Measurements from ENCODE around the gene VAPB. TPM values are rescaled to one million over a fixed set of nuclear protein-coding genes. Genes with fewer than 3 reads are reported as not detected.

Gene VAPB
- total and polyA plus RNA-seq, 7 donors: 23.4 to 47.6 (median 36.9) TPM

GRCh38 chr20:58471193-58472164 lies 82.5 kb downstream of the VAPB start:
- no peaks in the 10 kb centered on the region for H3K9me3 ChIP-seq
- DNase-seq: peak; percentile 93
- intact Hi-C loops (cut with DNase I): no loop called here
- WGBS, 2 donors: 76 to 80% methylated on average over 26 of the region's 26 CpGs
- no peak overlapping the region for H3K4me3 ChIP-seq
- no peaks in the 10 kb centered on the region for H3K36me3 ChIP-seq
- TF ChIP-seq POLR2AphosphoS5 (IDR thresholded peaks at IDR 0.05) (peak; percentile 67 to 89 (median 84)), EP300 (IDR thresholded peaks at IDR 0.05) (no peak)
- peak overlapping the region in 3 of 4 donors; percentile 65 to 70 (median 70) for H3K27ac ChIP-seq
- peaks cover 0 to 52% (median 43%) of the 10 kb centered on the region in 4 donors for H3K4me1 ChIP-seq
- H3K27me3 ChIP-seq: no peaks in the 10 kb centered on the region

DNA sequence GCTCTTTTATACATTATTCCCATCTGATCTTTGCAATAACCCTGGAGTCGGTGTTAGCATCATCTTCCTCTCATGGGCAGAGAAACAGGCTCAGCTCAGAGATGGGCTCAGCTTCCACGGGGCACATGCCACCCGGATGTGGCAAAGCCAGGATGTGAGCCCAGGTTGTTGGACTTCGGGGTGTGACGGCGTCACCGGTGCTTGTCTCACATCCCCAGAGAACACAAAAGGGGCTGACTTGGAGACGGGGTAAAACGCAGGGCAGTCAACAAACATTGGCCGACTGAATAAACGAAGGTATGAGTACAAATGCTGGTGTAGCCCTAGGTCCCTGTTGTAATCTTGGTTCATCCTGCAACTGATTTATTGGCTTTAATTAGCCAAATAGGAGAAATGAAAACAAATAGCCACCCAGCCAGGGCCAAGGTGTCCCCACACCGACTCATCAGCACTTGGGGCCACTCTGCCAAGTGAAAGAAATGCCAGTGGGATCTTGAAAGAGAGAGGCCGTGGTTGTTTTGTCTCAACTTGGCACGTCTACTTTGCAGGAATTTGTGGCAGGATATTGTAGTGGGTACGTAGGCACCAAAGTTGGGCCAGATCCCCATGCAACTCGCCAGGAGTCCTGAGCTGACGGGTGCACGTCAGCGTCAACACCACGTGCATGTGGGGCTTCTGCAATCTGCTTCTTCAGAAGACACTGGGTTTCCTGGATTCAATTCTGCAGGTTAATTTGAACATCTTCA lies 83.4 kb downstream of the VAPB start:
- Histone ChIP-seq H3K9me3 (no peaks in the 10 kb centered on the region), H3K4me3 (no peak overlapping the region), H3K27me3 (no peaks in the 10 kb centered on the region), H3K27ac (peak overlapping the region in 3 of 4 donors; percentile 65 to 70 (median 70)), H3K36me3 (no peaks in the 10 kb centered on the region), H3K4me1 (peaks cover 0 to 51% (median 41%) of the 10 kb centered on the region in 4 donors)
- DNase-seq: no peak
- WGBS, 2 donors: 87 to 90% methylated on average over 20 of the region's 20 CpGs
- intact Hi-C loops (cut with DNase I): no loop called here
- TF ChIP-seq POLR2AphosphoS5 (IDR thresholded peaks at IDR 0.05): no peak
- no peak for TF ChIP-seq POLR2A (IDR thresholded peaks at IDR 0.05)
- no peak for TF ChIP-seq EP300 (IDR thresholded peaks at IDR 0.05)
- no peak for TF ChIP-seq CTCF (IDR thresholded peaks at IDR 0.05)

- Histone ChIP-seq H3K27ac (no peak overlapping the region), H3K4me1 (peaks cover 0 to 38% (median 28%) of the 10 kb centered on the region in 4 donors), H3K4me3 (no peak overlapping the region), H3K36me3 (no peaks in the 10 kb centered on the region), H3K9me3 (peaks cover 0 to 5% (median 2%) of the 10 kb centered on the region in 4 donors), H3K27me3 (no peaks in the 10 kb centered on the region)
- no peak for DNase-seq
- intact Hi-C loops (cut with DNase I): no loop called here
- WGBS, 2 donors: 89 to 90% methylated on average over 13 of the region's 13 CpGs
- no peak for TF ChIP-seq EP300 (IDR thresholded peaks at IDR 0.05)
- no peak for TF ChIP-seq POLR2A (IDR thresholded peaks at IDR 0.05)
- no peak for TF ChIP-seq CTCF (IDR thresholded peaks at IDR 0.05)
Measured at GRCh38 chr20:58473453-58474425, 84.7 kb downstream of the VAPB start.

GRCh38 chr20:58475466-58475865 lies 86.4 kb downstream of the VAPB start:
- Histone ChIP-seq H3K4me1 (peaks cover 0 to 33% (median 28%) of the 10 kb centered on the region in 4 donors), H3K27ac (no peak overlapping the region), H3K4me3 (no peak overlapping the region), H3K36me3 (no peaks in the 10 kb centered on the region), H3K27me3 (no peaks in the 10 kb centered on the region), H3K9me3 (peaks cover 0 to 5% (median 2%) of the 10 kb centered on the region in 4 donors)
- WGBS, 2 donors: 85 to 90% methylated on average over 10 of the region's 10 CpGs
- intact Hi-C loops (cut with DNase I): no loop called here
- no peak for TF ChIP-seq POLR2AphosphoS5 (IDR thresholded peaks at IDR 0.05)
- DNase-seq: no peak

- intact Hi-C loops (cut with DNase I): no loop called here
- no peaks in the 10 kb centered on the region for H3K27me3 ChIP-seq
- H3K4me1 ChIP-seq: peaks cover 0 to 23% (median 22%) of the 10 kb centered on the region in 4 donors
- no peaks in the 10 kb centered on the region for H3K36me3 ChIP-seq
- no peak for DNase-seq
- H3K27ac ChIP-seq: no peak overlapping the region
- peaks cover 0 to 5% (median 2%) of the 10 kb centered on the region in 4 donors for H3K9me3 ChIP-seq
- no peak for TF ChIP-seq EP300 (IDR thresholded peaks at IDR 0.05)
- TF ChIP-seq POLR2AphosphoS5 (IDR thresholded peaks at IDR 0.05): no peak
- TF ChIP-seq CTCF (IDR thresholded peaks at IDR 0.05): no peak
- TF ChIP-seq POLR2A (IDR thresholded peaks at IDR 0.05): no peak
- H3K4me3 ChIP-seq: no peak overlapping the region
- 79 to 82% methylated on average over 3 of the region's 3 CpGs for WGBS, 2 donors
Measured at GRCh38 chr20:58478141-58478805, 89.2 kb downstream of the VAPB start.
